Motor neuron (in vitro differentiated cells): ENCODE data around the gene ZFYVE21. TPM values are rescaled to one million over a fixed set of nuclear protein-coding genes. Genes with fewer than 3 reads are reported as not detected.

ENCODE experiments used
- ATAC-seq, 8 experiments: fragments of 200-7000 bp; cut with Tn5 transposase; replicated peaks in 6 of 8; 2 replicates each; pipeline ENCODE4 v1.8.0; 2021; ENCODE audit warnings: mild to moderate bottlenecking in 8 of 8, moderate library complexity in 8 of 8
- H3K27ac ChIP-seq, 2 donors: fragments of 250-450 bp; sonication (Bioruptor Pico); 2 replicates each; pipeline ENCODE4 v1.9.0; 2021; ENCODE audit warnings: antibody characterized with exemption in 2 of 2, mild to moderate bottlenecking in 2 of 2, moderate library complexity in 1 of 2
- H3K4me1 ChIP-seq, 2 donors: fragments of 250-450 bp; sonication (Bioruptor Pico); replicated peaks in 1 of 2; 2 replicates each; pipeline ENCODE4 v1.6.1; 2021; ENCODE audit warnings: antibody characterized with exemption in 2 of 2, mild to moderate bottlenecking in 2 of 2, moderate library complexity in 1 of 2
- H3K4me3 ChIP-seq, 5 donors: fragments of 250-450 bp; sonication (Bioruptor Pico); 2 replicates each; pipeline ENCODE4 v1.9.0; 2021; ENCODE audit warnings: antibody characterized with exemption in 5 of 5, mild to moderate bottlenecking in 5 of 5, moderate library complexity in 4 of 5
- WGBS, 10 experiments: fragments of 450-650 bp; shearing (Covaris generic); methylation state at CpG; one replicate each; pipeline ENCODE4 v1.0.0; 2022; 5-methylcytosine and 5-hydroxymethylcytosine counted together
- in situ Hi-C, 9 experiments: fragments of 400-800 bp; cut with MboI; loops; one replicate each; pipeline ENCODE4 v1.15.0; 2021; ENCODE audit warnings: low sequenced_read_pairs in 9 of 9, low pct_unique_long_range_greater_than_20kb in 2 of 9; ENCODE audit not compliant: unreplicated experiment in 9 of 9
- total RNA-seq, 8 experiments: library from RNA; unstranded; fragments of 300-600 nt; gene quantifications; 2 replicates each; pipeline versions ENCODE4 v1.2.3 to v1.2.4, GENCODE V29; 2022

Gene ZFYVE21
- total RNA-seq, 8 experiments from 2014 or later, result 18.3 to 41.8 (median 29.6) TPM

GRCh38 chr14:103712633-103713247, 2.9 kb upstream of the ZFYVE21 start:
- in situ Hi-C loops, result no loop called here
- ATAC-seq, result no peak
- H3K4me1 ChIP-seq, result peaks cover 16 to 21% of the 10 kb centered on the region in 2 donors
- H3K4me3 ChIP-seq, result no peak overlapping the region
- WGBS, 10 experiments, result 54 to 100% (median 97%) methylated on average over 1 to 4 of the region's 24 CpGs; no CpG with 5 or more reads in 4 of the 10 experiments
- H3K27ac ChIP-seq, result no peak overlapping the region

- H3K27ac ChIP-seq, result no peak overlapping the region
- H3K4me3 ChIP-seq, result no peak overlapping the region
- in situ Hi-C loops, result no loop called here
- no peak for ATAC-seq
- 68 to 100% (median 80%) methylated on average over 1 to 7 of the region's 18 CpGs; no CpG with 5 or more reads in 3 of the 10 experiments for WGBS, 10 experiments
- peaks cover 23 to 28% of the 10 kb centered on the region in 2 donors for H3K4me1 ChIP-seq
These were observed 2.1 kb upstream of the ZFYVE21 start for GRCh38 chr14:103713304-103714062.

- in situ Hi-C loops, result no loop called here
- no peak for ATAC-seq
- no peak overlapping the region for H3K27ac ChIP-seq
These were observed 1.4 kb upstream of the ZFYVE21 start for GRCh38 chr14:103714063-103714724.

GRCh38 chr14:103716091-103716801, 636 bp downstream of the ZFYVE21 start:
- Histone ChIP-seq H3K4me3 (peak overlapping the region; percentile 59 to 92 (median 68)), H3K4me1 (peaks cover 30% of the 10 kb centered on the region in 2 donors), H3K27ac (peak overlapping the region; percentile 60 to 71)
- ATAC-seq, result peak; percentile 0 to 8 (median 2)
- WGBS, 10 experiments, result 3 to 20% methylated on average over 1 to 8 of the region's 72 CpGs; no CpG with 5 or more reads in 8 of the 10 experiments
- in situ Hi-C loops, result no loop called here

More at GRCh38 chr14:103714063-103714724, 1.4 kb upstream of the ZFYVE21 start:
- 10 to 86% (median 59%) methylated on average over 1 to 8 of the region's 16 CpGs; no CpG with 5 or more reads in 1 of the 10 experiments for WGBS, 10 experiments
- peak overlapping the region; percentile 53 to 74 (median 64) for H3K4me3 ChIP-seq
- H3K4me1 ChIP-seq, result peaks cover 30 to 35% of the 10 kb centered on the region in 2 donors

GRCh38 chr14:103716899-103717411, 1.3 kb downstream of the ZFYVE21 start:
- ATAC-seq, result no peak
- H3K4me1 ChIP-seq, result peaks cover 28 to 30% of the 10 kb centered on the region in 2 donors
- peak overlapping the region; percentile 59 to 92 (median 68) for H3K4me3 ChIP-seq
- in situ Hi-C loops, result no loop called here
- WGBS, 10 experiments, result 22 to 84% (median 51%) methylated on average over 3 to 14 of the region's 17 CpGs; no CpG with 5 or more reads in 2 of the 10 experiments
- H3K27ac ChIP-seq, result no peak overlapping the region

GRCh38 chr14:103718572-103718971, 3.0 kb downstream of the ZFYVE21 start:
- in situ Hi-C loops, result no loop called here
- Histone ChIP-seq H3K27ac (peak overlapping the region in 1 of 2 donors; percentile 0), H3K4me3 (peak overlapping the region in 4 of 5 donors; percentile 5 to 21 (median 19)), H3K4me1 (peaks cover 28 to 30% of the 10 kb centered on the region in 2 donors)
- WGBS, 10 experiments, result 7 to 50% (median 24%) methylated on average over 1 to 10 of the region's 16 CpGs; no CpG with 5 or more reads in 4 of the 10 experiments
- ATAC-seq, result peak in 5 of 8 experiments; percentile 14 to 50 (median 42)

GRCh38 chr14:103719751-103720150, 4.1 kb downstream of the ZFYVE21 start:
- WGBS, 10 experiments, result 70 to 100% (median 100%) methylated on average over 1 to 6 of the region's 8 CpGs; no CpG with 5 or more reads in 2 of the 10 experiments
- Histone ChIP-seq H3K4me3 (no peak overlapping the region), H3K4me1 (peaks cover 25 to 26% of the 10 kb centered on the region in 2 donors), H3K27ac (no peak overlapping the region)
- in situ Hi-C loops, result no loop called here
- ATAC-seq, result no peak

GRCh38 chr14:103721334-103722120, 5.9 kb downstream of the ZFYVE21 start:
- in situ Hi-C loops, result no loop called here
- 42 to 100% (median 94%) methylated on average over 1 to 13 of the region's 26 CpGs; no CpG with 5 or more reads in 2 of the 10 experiments for WGBS, 10 experiments
- Histone ChIP-seq H3K4me3 (no peak overlapping the region), H3K27ac (no peak overlapping the region), H3K4me1 (peaks cover 25 to 26% of the 10 kb centered on the region in 2 donors)
- ATAC-seq, result no peak

- in situ Hi-C loops, result no loop called here
- whole genome bisulfite sequencing, 10 experiments, result 90% methylated on average over 2 of the region's 7 CpGs; no CpG with 5 or more reads in 8 of the 10 experiments
- Histone ChIP-seq H3K4me3 (no peak overlapping the region), H3K27ac (no peak overlapping the region), H3K4me1 (peaks cover 4% of the 10 kb centered on the region in 2 donors)
- ATAC-seq, result peak in 1 of 8 experiments; percentile 3
These were observed 8.1 kb downstream of the ZFYVE21 start for GRCh38 chr14:103723748-103724081.

- Histone ChIP-seq H3K27ac (no peak overlapping the region), H3K4me3 (no peak overlapping the region), H3K4me1 (peaks cover under 1% of the 10 kb centered on the region in 2 donors)
- 80% methylated on average over 1 of the region's 20 CpGs; no CpG with 5 or more reads in 9 of the 10 experiments for WGBS, 10 experiments
- in situ Hi-C loops, result no loop called here
- ATAC-seq, result peak in 5 of 8 experiments; percentile 8 to 85 (median 24)
These were observed 8.5 kb downstream of the ZFYVE21 start for GRCh38 chr14:103724116-103724515.

- H3K4me3 ChIP-seq, result no peak overlapping the region
- 70 to 100% (median 100%) methylated on average over 1 to 6 of the region's 29 CpGs; no CpG with 5 or more reads in 3 of the 10 experiments for WGBS, 10 experiments
- in situ Hi-C loops, result no loop called here
- H3K27ac ChIP-seq, result no peak overlapping the region
- no peak for ATAC-seq
- no peaks in the 10 kb centered on the region for H3K4me1 ChIP-seq
These were observed 9.5 kb downstream of the ZFYVE21 start for GRCh38 chr14:103725001-103725682.
